ENCODE results near the gene FOXL2.

Gene FOXL2

DNA sequence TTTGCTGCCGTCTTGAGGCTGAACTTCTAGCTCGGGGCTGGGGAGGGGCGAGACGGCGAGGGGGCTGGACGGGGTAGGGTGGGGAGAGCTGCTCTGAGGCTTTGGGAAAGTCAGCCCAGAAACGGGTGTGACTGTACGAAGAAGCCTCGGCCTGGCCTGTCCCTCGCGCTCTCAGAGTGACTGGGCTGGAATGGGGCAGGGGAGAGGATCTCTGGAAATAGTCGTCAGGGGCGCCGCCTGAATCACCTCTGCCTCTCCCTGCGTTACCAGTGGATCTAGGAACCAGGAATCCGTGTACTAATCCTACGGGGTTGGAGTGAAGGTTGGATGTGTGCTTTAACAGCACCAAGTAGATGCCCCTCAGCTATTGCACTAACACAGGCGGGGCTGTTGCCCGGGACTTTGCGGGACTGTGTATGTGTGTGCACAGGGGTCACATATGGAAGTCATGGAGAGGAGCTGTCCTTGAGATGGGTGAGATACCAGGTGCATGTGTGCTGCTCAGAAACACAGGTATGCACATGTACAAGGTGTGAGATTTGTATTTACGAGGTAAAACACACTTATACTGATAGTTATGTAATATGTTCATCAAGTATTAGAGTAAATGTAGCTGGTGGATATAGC is 671 bp upstream of the FOXL2 start:
- H3K4me3 ChIP-seq (ENCODE audit: low read length): no peak overlapping the region
- TF ChIP-seq, protein P1, sequence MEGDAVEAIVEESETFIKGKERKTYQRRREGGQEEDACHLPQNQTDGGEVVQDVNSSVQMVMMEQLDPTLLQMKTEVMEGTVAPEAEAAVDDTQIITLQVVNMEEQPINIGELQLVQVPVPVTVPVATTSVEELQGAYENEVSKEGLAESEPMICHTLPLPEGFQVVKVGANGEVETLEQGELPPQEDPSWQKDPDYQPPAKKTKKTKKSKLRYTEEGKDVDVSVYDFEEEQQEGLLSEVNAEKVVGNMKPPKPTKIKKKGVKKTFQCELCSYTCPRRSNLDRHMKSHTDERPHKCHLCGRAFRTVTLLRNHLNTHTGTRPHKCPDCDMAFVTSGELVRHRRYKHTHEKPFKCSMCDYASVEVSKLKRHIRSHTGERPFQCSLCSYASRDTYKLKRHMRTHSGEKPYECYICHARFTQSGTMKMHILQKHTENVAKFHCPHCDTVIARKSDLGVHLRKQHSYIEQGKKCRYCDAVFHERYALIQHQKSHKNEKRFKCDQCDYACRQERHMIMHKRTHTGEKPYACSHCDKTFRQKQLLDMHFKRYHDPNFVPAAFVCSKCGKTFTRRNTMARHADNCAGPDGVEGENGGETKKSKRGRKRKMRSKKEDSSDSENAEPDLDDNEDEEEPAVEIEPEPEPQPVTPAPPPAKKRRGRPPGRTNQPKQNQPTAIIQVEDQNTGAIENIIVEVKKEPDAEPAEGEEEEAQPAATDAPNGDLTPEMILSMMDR (IDR thresholded peaks at IDR 0.05; ENCODE audit: low read depth, low read length, poor library complexity, severe bottlenecking): no peak
- TF ChIP-seq EZH2phosphoT487 (IDR thresholded peaks at IDR 0.05; ENCODE audit: borderline replicate concordance, low read length): no peak
- no peaks in the 10 kb centered on the region for H4K20me1 ChIP-seq (ENCODE audit: control insufficient read depth, insufficient read depth, low read depth, low read length)

DNA sequence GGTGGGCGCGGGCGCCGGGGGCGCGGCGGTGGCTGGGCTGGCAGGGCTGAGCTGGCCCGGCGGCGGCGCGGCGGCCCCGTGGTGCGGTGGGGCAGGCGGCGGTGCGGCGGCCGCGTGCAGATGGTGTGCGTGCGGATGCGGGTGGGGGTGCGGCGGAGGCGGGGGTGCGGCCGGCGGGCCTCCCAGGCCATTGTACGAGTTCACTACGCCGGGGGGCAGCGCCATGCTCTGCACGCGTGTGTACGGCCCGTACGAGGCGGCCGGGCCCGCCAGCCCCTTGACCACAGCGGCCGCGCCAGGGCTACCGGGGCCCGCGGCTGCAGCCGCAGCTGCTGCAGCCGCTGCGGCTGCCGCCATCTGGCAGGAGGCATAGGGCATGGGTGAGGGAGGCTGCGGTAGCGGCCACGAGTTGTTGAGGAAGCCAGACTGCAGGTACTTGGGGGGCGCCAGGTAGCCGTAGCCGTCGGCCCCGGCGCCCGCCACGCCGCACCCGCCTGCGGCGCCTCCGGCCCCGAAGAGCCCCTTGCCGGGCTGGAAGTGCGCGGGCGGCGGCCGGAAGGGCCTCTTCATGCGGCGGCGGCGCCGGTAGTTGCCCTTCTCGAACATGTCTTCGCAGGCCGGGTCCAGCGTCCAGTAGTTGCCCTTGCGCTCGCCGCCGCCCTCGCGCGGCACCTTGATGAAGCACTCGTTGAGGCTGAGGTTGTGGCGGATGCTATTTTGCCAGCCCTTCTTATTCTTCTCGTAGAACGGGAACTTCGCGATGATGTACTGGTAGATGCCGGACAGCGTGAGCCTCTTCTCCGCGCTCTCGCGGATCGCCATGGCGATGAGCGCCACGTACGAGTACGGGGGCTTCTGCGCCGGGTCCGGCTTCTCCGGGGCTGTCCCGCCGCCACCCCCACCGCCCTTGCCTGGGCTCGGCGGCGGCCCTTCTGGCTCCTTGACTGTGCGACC is 951 bp downstream of the FOXL2 start:
- Histone ChIP-seq H3K9me2 (replicated peaks; ENCODE audit: control insufficient read depth, low read length) (no peaks in the 10 kb centered on the region), H3K36me3 (ENCODE audit: control insufficient read depth, low read length) (no peaks in the 10 kb centered on the region), H3K27me3 (ENCODE audit: control insufficient read depth, low read length) (peaks cover 65% of the 10 kb centered on the region), H3K4me2 (ENCODE audit: low read length) (no peak overlapping the region), H3K79me2 (ENCODE audit: control insufficient read depth, low read length) (no peaks in the 10 kb centered on the region), H3K4me3 (ENCODE audit: low read length) (no peak overlapping the region), H3K4me1 (ENCODE audit: control insufficient read depth, low read length) (peaks cover 6% of the 10 kb centered on the region; the same call in 1 of the 2 replicates), H4K20me1 (ENCODE audit: control insufficient read depth, insufficient read depth, low read depth, low read length) (no peaks in the 10 kb centered on the region), H3F3A (ENCODE audit: control insufficient read depth, insufficient read depth) (no peaks in the 10 kb centered on the region), H3K27ac (ENCODE audit: low read depth, low read length) (no peak overlapping the region), H3K9me3 (ENCODE audit: control insufficient read depth, insufficient read depth, low read length) (no peaks in the 10 kb centered on the region)
- no peak for TF ChIP-seq EZH2phosphoT487 (IDR thresholded peaks at IDR 0.05; ENCODE audit: borderline replicate concordance, low read length)
- TF ChIP-seq, protein P1 (IDR thresholded peaks at IDR 0.05; ENCODE audit: low read depth, low read length, poor library complexity, severe bottlenecking): no peak

More for the DNA sequence above, 671 bp upstream of the FOXL2 start:
- Histone ChIP-seq H3K36me3 (ENCODE audit: control insufficient read depth, low read length) (no peaks in the 10 kb centered on the region), H3F3A (ENCODE audit: control insufficient read depth, insufficient read depth) (no peaks in the 10 kb centered on the region), H3K9me2 (replicated peaks; ENCODE audit: control insufficient read depth, low read length) (no peaks in the 10 kb centered on the region), H3K4me1 (ENCODE audit: control insufficient read depth, low read length) (peaks cover 6% of the 10 kb centered on the region; the same call in 1 of the 2 replicates), H3K27ac (ENCODE audit: low read depth, low read length) (no peak overlapping the region), H3K9me3 (ENCODE audit: control insufficient read depth, insufficient read depth, low read length) (no peaks in the 10 kb centered on the region), H3K27me3 (ENCODE audit: control insufficient read depth, low read length) (peaks cover 68% of the 10 kb centered on the region), H3K4me2 (ENCODE audit: low read length) (no peak overlapping the region), H3K79me2 (ENCODE audit: control insufficient read depth, low read length) (no peaks in the 10 kb centered on the region)

DNA sequence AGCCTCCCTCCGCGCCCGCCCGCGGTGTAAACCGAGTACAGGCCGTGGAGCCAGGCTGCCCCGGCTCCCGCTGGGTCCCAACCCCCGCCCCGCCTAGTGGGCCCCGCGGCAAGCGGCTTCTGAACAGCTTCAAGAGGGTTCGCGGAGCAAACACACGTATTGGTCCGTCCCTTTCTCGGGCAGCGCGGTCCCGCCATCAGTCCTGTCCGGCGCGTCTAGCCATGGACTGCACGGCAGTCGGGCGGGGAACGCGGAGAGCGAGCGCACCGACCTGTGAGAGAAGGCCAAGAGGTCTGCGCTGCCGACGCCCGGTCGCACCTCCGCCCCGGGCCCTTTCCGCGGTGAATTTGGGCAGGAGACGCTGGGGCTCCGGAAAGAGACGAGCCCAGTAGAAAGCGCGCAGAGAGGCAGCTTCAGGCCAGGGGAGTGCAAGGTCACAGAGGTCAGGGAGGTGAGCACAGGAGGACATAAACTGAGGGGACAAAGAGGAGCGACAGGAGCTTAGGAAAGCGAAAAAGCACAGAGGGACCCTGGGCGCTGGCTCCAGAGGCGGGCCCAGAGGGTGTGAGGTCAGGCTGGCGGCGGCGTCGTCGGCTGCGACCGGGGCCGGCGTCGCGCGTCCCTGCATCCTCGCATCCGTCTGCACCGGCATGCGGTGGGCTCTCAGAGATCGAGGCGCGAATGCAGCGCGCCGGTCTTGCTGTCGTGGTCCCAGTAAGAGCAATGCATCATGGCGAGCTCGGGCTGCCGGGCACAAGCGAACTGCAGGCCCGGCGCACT is 1.8 kb downstream of the FOXL2 start:
- H3K27ac ChIP-seq (ENCODE audit: low read depth, low read length): no peak overlapping the region
- H3K27me3 ChIP-seq (ENCODE audit: control insufficient read depth, low read length): peaks cover 62% of the 10 kb centered on the region
- H4K20me1 ChIP-seq (ENCODE audit: control insufficient read depth, insufficient read depth, low read depth, low read length): no peaks in the 10 kb centered on the region
- no peak overlapping the region for H3K4me2 ChIP-seq (ENCODE audit: low read length)
- H3K4me1 ChIP-seq (ENCODE audit: control insufficient read depth, low read length): peaks cover 6% of the 10 kb centered on the region; the same call in 1 of the 2 replicates
- H3K9me3 ChIP-seq (ENCODE audit: control insufficient read depth, insufficient read depth, low read length): no peaks in the 10 kb centered on the region
- H3K9me2 ChIP-seq (replicated peaks; ENCODE audit: control insufficient read depth, low read length): no peaks in the 10 kb centered on the region
- no peaks in the 10 kb centered on the region for H3K79me2 ChIP-seq (ENCODE audit: control insufficient read depth, low read length)
- no peak for TF ChIP-seq EZH2phosphoT487 (IDR thresholded peaks at IDR 0.05; ENCODE audit: borderline replicate concordance, low read length)
- TF ChIP-seq, protein P1 (IDR thresholded peaks at IDR 0.05; ENCODE audit: low read depth, low read length, poor library complexity, severe bottlenecking): no peak
- no peaks in the 10 kb centered on the region for H3K36me3 ChIP-seq (ENCODE audit: control insufficient read depth, low read length)
- H3K4me3 ChIP-seq (ENCODE audit: low read length): no peak overlapping the region
- H3F3A ChIP-seq (ENCODE audit: control insufficient read depth, insufficient read depth): no peaks in the 10 kb centered on the region

Measured in DOHH2 (cell line).